ENCODE results near the gene SEC11C.
"Not testable (repeated sequence)": the region's sequence is repeated elsewhere in the genome, so short reads cannot be mapped to it uniquely, and the experiment has no call there.

Gene SEC11C

DNA sequence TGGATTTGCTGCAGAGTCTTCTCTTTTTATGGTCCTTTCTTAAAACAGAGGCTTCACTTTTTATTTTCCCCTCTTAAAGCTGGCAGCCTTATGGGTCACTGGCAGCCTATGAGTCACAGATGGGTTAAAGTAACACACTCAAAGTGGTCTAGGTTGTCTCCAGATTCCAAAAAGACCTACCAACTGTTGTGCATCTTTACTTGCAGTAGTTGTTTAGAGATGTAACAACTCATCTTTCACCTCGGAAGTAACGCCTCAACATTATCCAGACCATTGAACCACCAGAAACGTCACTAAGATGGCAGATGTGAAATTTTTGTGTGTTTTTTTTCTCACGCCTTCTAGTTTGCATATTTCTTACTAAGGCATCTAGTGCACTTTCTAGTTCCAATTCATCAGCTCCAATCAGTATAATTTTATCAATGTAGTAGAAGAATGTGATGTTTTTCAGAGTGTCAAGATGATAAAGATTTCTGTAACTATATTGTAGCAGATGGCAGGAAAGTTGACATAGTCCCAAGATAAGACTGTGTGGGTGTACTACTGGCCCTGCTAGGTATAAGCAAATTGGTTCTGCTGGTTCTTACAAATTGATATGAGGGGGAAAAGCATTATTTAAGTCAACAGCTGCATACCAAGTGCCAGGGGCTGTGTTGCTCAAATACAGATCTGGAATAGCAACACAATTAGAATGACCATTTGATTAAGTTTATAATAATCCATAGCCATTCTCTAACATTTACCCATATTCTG is 9.6 kb upstream of the SEC11C start:
- no peak overlapping the region for H3K27ac ChIP-seq (ENCODE audit: low read depth, low read length)
- H3K4me1 ChIP-seq (ENCODE audit: control insufficient read depth, insufficient read depth, low read length), result no peaks in the 10 kb centered on the region
- no peaks in the 10 kb centered on the region for H3K36me3 ChIP-seq (ENCODE audit: control insufficient read depth, insufficient read depth, low read length)
- H3K9ac ChIP-seq (ENCODE audit: low read length), result no peak overlapping the region
- no peak overlapping the region for H3K4me3 ChIP-seq (ENCODE audit: low read length)
- peaks cover 3% of the 10 kb centered on the region for H3K27me3 ChIP-seq (ENCODE audit: control insufficient read depth, insufficient read depth, low read length)

DNA sequence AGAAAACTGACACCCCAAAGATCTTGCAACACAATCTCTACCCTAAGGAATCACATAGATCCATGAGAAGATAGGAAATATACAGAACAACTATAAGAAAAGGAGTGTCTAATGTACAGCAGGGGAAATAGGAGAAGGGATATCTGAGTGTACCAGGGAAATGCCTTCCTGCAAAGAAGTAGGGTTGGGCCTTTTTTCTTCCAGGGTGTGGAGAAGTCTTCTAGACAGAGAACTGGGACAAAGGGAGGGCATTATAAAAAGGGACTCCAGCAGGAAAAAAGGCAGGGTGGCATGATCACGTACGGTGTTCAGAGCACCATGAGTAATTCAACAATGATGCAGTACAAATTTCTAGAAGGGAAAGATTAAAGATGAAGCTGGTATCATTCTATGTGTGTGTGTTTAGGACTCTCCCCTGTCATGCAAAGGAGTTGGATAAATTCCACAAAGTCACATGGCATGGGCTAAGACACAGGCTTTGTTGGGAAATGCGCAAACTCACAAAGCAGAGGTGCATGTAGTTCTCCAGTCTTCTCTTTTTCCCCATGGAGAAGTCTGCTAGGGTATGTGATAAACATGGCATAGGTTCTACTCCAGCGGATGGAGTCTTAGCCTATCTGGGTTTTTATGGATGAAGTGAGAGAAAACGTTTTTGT is 6.7 kb upstream of the SEC11C start:
- Histone ChIP-seq H3K4me3 (ENCODE audit: low read length) (no peak overlapping the region), H3K27me3 (ENCODE audit: control insufficient read depth, insufficient read depth, low read length) (no peaks in the 10 kb centered on the region), H3K36me3 (ENCODE audit: control insufficient read depth, insufficient read depth, low read length) (no peaks in the 10 kb centered on the region), H3K9ac (ENCODE audit: low read length) (no peak overlapping the region), H3K4me1 (ENCODE audit: control insufficient read depth, insufficient read depth, low read length) (no peaks in the 10 kb centered on the region), H3K27ac (ENCODE audit: low read depth, low read length) (no peak overlapping the region)

DNA sequence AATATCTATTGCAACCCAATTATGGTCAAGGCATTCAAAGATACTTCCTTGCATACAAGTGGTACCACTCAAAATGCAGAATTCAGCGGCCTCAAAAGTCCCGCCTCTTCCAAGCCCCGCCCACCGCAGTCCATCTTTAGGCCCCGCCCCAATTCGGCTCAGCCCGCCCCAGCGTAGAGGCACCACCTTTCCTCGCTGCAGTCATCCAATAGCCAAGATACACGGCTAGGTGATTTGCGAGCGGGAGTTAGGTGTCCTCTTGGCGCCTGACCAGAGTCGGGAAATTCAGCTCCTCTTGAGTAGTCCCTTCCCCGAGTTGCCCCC is 431 bp upstream of the SEC11C start:
- H3K4me1 ChIP-seq (ENCODE audit: control insufficient read depth, insufficient read depth, low read length), result no peaks in the 10 kb centered on the region
- H3K27ac ChIP-seq (ENCODE audit: low read depth, low read length), result peak overlapping the region; percentile 78
- peak overlapping the region; percentile 24 for H3K9ac ChIP-seq (ENCODE audit: low read length)
- peak overlapping the region; percentile 93 for H3K4me3 ChIP-seq (ENCODE audit: low read length)
- H3K27me3 ChIP-seq (ENCODE audit: control insufficient read depth, insufficient read depth, low read length), result no peaks in the 10 kb centered on the region
- no peaks in the 10 kb centered on the region for H3K36me3 ChIP-seq (ENCODE audit: control insufficient read depth, insufficient read depth, low read length)

DNA sequence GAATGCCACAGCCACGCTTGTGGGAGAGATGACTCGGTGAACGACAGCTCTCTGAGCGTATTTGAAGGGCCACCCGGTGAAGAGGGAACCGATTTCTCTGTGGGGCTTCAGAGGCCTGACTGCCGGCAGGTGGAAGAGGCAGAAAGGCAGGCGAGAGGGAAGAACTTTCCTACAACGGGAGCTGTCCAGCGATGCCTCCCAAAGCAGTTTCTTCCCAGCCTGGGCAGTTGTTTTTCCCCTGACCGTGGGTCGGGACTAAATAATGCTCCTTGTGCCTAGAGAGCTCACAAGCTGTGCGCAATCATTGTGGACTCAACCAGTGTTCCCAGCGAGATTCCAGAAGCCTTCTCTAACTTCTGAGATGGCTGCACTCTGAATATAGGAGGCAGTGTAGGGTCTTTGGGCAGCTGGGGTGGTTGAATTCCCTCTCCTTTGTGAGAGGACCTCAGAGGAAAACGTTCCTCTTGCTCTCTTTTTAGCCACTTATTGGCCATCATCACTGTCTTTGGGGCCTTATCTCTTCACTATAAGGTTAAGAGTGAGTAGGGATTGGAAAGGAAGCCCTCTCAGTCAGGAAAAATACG is 710 bp downstream of the SEC11C start:
- no peaks in the 10 kb centered on the region for H3K27me3 ChIP-seq (ENCODE audit: control insufficient read depth, insufficient read depth, low read length)
- H3K4me3 ChIP-seq (ENCODE audit: low read length), result peak overlapping the region; percentile 93
- H3K27ac ChIP-seq (ENCODE audit: low read depth, low read length), result no peak overlapping the region
- H3K9ac ChIP-seq (ENCODE audit: low read length), result peak overlapping the region; percentile 32
- H3K36me3 ChIP-seq (ENCODE audit: control insufficient read depth, insufficient read depth, low read length), result no peaks in the 10 kb centered on the region
- no peaks in the 10 kb centered on the region for H3K4me1 ChIP-seq (ENCODE audit: control insufficient read depth, insufficient read depth, low read length)

DNA sequence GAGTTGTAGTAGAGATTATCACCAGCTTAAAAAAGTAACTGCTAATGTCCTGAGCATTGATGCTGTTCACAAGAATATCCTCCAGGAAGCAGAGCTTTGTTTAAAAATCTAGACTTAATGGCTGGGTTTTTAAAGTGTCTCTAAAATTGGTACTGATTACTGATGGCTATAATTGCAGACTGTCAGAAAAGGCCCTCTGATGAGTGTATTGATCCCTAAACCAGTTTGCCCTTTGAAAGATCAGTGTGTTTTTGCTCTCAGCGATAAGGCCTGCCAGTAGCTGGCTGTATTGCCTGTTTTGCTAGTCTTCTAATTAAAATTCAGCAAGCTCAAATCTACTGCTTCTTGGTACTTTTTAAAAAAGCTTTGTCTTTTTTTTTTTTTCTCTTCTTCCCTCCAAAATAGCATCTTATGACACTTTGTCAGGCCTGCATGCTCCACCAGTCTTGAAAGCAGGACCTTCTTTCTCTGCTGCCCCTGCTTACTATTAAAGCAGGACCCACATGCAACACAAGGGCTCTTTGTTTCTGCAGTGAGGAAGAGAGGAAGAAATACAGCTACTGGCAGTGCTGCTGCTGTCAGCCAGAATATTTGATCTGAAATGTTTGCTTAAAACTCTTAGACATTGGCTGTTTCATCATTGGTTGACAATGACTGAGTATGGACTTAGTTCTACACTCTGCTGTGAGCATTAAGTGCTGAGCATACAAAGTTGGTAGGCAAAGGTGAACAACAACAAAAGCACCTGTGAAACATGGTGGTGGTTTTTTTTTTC is 1.8 kb downstream of the SEC11C start:
- Histone ChIP-seq H3K36me3 (ENCODE audit: control insufficient read depth, insufficient read depth, low read length) (no peaks in the 10 kb centered on the region), H3K4me3 (ENCODE audit: low read length) (no peak overlapping the region), H3K4me1 (ENCODE audit: control insufficient read depth, insufficient read depth, low read length) (no peaks in the 10 kb centered on the region), H3K27me3 (ENCODE audit: control insufficient read depth, insufficient read depth, low read length) (no peaks in the 10 kb centered on the region), H3K9ac (ENCODE audit: low read length) (no peak overlapping the region), H3K27ac (ENCODE audit: low read depth, low read length) (no peak overlapping the region)

DNA sequence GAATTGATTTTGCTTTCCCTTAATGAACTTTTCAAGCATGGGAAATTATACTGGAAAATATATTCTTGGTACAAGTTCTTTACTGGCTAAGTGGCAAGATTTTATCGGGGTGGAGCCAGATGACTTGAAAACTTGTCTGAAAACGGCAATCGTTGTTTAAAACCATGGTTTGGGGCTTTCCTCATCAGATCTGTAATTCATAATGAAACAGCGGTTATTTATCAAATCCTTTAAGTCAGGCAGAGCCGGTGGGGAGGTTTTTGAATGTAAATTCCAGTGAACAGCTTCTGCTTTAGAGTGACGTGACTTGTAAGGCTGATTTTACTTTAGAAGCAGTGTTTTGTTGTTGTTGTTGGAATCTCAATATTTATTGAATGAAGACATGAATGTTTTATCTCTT is 2.6 kb downstream of the SEC11C start:
- no peak overlapping the region for H3K27ac ChIP-seq (ENCODE audit: low read depth, low read length)
- H3K9ac ChIP-seq (ENCODE audit: low read length), result no peak overlapping the region
- H3K4me3 ChIP-seq (ENCODE audit: low read length), result no peak overlapping the region
- H3K27me3 ChIP-seq (ENCODE audit: control insufficient read depth, insufficient read depth, low read length), result no peaks in the 10 kb centered on the region
- H3K4me1 ChIP-seq (ENCODE audit: control insufficient read depth, insufficient read depth, low read length), result no peaks in the 10 kb centered on the region
- H3K36me3 ChIP-seq (ENCODE audit: control insufficient read depth, insufficient read depth, low read length), result no peaks in the 10 kb centered on the region

DNA sequence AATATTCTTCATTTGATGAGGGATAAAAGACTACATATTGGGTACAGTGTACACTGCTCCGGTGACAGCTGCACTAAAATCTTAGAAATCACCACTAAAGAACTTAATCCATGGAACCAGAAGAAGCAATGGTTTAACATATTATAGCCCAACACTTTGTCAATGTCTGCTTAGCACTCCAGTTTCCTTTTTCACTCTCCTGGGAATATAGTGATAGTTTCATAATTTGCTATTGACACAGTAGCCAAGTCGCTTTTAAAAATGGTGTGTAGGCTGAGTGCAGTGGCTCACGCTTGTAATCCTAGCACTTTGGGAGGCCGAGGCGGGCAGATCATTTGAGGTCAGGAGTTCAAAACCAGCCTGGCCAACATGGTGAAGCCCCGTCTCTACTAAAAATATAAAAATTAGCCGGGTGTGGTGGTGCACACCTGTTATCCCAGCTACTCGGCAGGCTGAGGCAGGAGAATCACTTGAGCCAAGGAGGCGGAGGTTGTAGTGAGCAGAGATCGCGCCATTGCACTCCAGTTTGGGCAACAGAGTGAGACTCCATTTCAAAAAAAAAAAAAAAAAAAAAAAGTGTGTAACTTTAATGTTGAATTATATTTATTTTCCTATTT is 3.2 kb downstream of the SEC11C start:
- not testable (repeated sequence) for H3K9ac ChIP-seq (ENCODE audit: low read length); H3K27ac ChIP-seq (ENCODE audit: low read depth, low read length)

DNA sequence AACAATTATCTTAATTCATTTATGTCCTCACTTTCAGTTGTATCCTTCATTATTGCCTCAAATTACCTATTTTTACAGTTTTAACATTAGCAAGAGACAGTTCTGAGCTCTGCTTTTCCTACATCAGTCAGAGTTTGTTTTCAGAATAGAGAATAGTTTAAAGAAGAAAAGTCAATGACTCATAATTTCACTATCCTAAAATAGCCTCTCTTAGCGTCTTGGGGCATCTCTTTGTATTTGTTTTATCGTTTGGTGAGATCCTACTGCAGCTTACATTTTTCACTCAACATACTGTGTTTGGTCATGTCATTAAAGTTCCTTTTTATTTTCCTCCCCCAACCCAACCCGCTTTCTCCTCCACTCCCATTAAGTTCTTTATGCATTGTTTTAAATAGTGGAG is 3.8 kb downstream of the SEC11C start:
- Histone ChIP-seq H3K4me1 (ENCODE audit: control insufficient read depth, insufficient read depth, low read length) (no peaks in the 10 kb centered on the region), H3K27me3 (ENCODE audit: control insufficient read depth, insufficient read depth, low read length) (no peaks in the 10 kb centered on the region), H3K27ac (ENCODE audit: low read depth, low read length) (no peak overlapping the region), H3K4me3 (ENCODE audit: low read length) (no peak overlapping the region), H3K36me3 (ENCODE audit: control insufficient read depth, insufficient read depth, low read length) (no peaks in the 10 kb centered on the region), H3K9ac (ENCODE audit: low read length) (no peak overlapping the region)

More for the DNA sequence above, 3.2 kb downstream of the SEC11C start:
- H3K27me3 ChIP-seq (ENCODE audit: control insufficient read depth, insufficient read depth, low read length); H3K4me1 ChIP-seq (ENCODE audit: control insufficient read depth, insufficient read depth, low read length); H3K4me3 ChIP-seq (ENCODE audit: low read length); H3K36me3 ChIP-seq (ENCODE audit: control insufficient read depth, insufficient read depth, low read length): not testable (repeated sequence)

DNA sequence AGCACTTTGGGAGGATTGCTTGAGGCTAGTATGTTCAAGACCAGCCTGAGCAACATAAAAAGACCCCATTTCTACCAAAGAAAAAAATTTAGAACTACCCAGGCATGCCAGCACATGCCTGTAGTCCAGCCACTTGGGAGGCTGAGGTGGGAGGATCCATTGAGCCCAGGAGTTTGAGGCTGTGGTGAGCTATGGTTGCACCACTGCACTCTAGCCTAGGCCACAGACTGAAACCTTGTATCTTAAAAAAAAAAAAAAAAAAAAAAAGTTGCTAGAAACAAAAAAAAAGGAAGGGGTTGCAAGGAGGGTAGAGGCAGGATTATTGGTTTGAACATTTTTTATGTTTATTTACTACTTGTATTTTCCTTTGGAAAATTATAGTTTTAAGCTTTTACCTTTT is 4.8 kb downstream of the SEC11C start:
- no peaks in the 10 kb centered on the region for H3K36me3 ChIP-seq (ENCODE audit: control insufficient read depth, insufficient read depth, low read length)
- H3K4me1 ChIP-seq (ENCODE audit: control insufficient read depth, insufficient read depth, low read length), result no peaks in the 10 kb centered on the region
- H3K9ac ChIP-seq (ENCODE audit: low read length), result no peak overlapping the region
- H3K4me3 ChIP-seq (ENCODE audit: low read length), result no peak overlapping the region
- no peaks in the 10 kb centered on the region for H3K27me3 ChIP-seq (ENCODE audit: control insufficient read depth, insufficient read depth, low read length)
- no peak overlapping the region for H3K27ac ChIP-seq (ENCODE audit: low read depth, low read length)

DNA sequence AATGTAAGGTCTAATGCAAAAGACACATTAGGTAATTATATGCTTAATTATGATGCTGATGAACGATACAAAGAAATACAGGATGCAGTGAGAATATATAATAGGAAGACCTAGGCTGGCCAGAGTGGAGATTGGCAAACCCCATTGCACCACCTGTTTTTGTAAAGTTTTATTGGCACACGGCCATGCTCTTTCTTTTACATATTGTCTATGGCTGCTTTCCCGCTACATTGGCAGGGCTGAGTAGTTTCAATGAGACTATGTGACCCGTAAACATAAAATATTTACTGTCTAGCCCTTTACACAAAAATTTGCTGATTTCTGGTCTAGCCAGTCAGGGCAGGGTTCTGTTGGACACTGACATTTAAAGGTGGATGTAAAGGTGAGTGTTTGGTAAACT is 5.4 kb downstream of the SEC11C start:
- no peaks in the 10 kb centered on the region for H3K4me1 ChIP-seq (ENCODE audit: control insufficient read depth, insufficient read depth, low read length)
- no peak overlapping the region for H3K27ac ChIP-seq (ENCODE audit: low read depth, low read length)
- no peaks in the 10 kb centered on the region for H3K27me3 ChIP-seq (ENCODE audit: control insufficient read depth, insufficient read depth, low read length)
- no peak overlapping the region for H3K9ac ChIP-seq (ENCODE audit: low read length)
- H3K36me3 ChIP-seq (ENCODE audit: control insufficient read depth, insufficient read depth, low read length), result peaks cover under 1% of the 10 kb centered on the region
- no peak overlapping the region for H3K4me3 ChIP-seq (ENCODE audit: low read length)

DNA sequence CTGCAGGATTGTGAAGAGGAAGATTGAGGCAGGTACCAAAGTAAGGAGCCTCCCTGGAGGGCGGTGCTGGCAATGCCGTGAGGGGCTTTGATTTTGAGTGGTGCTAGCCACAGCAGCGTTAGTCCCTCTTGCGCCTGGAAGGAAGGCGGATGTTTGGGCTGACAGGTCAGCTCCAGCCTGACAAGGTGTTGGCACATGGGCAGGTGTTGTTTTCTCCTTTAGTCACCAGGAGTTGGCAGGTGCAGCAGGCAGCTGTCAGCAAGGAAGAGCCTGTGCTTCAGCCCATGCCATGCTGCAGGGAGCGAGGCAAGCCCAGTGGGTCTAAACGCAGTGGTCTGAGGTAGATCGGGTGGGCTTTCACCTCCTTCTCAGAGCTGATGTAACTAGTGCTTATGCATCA is 8.5 kb downstream of the SEC11C start:
- H3K36me3 ChIP-seq (ENCODE audit: control insufficient read depth, insufficient read depth, low read length), result peaks cover 10% of the 10 kb centered on the region
- H3K4me1 ChIP-seq (ENCODE audit: control insufficient read depth, insufficient read depth, low read length), result no peaks in the 10 kb centered on the region
- H3K27me3 ChIP-seq (ENCODE audit: control insufficient read depth, insufficient read depth, low read length), result no peaks in the 10 kb centered on the region
- H3K4me3 ChIP-seq (ENCODE audit: low read length), result no peak overlapping the region
- H3K27ac ChIP-seq (ENCODE audit: low read depth, low read length), result no peak overlapping the region
- no peak overlapping the region for H3K9ac ChIP-seq (ENCODE audit: low read length)

DNA sequence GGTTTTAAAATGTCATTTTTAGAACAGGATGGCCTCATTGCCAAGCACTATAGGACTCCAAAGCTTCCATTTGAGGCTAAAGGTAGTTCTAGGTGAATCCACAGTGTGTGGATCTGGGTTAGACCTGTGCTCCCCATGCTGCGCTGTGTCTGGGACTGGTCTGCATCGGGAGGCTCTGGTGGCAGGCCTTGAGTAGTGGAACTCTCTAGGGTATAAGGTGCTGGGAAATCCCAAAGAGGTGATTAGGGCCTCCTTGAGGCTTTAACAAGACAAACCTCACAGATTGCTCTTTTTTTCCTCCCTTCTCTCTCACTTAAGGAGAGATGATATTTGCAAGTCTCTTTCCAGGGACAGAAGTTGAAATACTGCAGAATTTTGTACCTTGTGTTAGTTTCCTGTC is 9.3 kb downstream of the SEC11C start:
- Histone ChIP-seq H3K27ac (ENCODE audit: low read depth, low read length) (no peak overlapping the region), H3K4me3 (ENCODE audit: low read length) (no peak overlapping the region), H3K27me3 (ENCODE audit: control insufficient read depth, insufficient read depth, low read length) (no peaks in the 10 kb centered on the region), H3K9ac (ENCODE audit: low read length) (no peak overlapping the region), H3K4me1 (ENCODE audit: control insufficient read depth, insufficient read depth, low read length) (no peaks in the 10 kb centered on the region), H3K36me3 (ENCODE audit: control insufficient read depth, insufficient read depth, low read length) (peaks cover 10% of the 10 kb centered on the region)

All from rectal smooth muscle tissue (tissue), 1 donor.